HCT116 (cell line): ENCODE data around the gene BCKDK. TPM values are rescaled to one million over a fixed set of nuclear protein-coding genes. Genes with fewer than 3 reads are reported as not detected.

Source experiments
- ATAC-seq: fragments of 200-7000 bp; cut with Tn5 transposase; 2 replicates; pipeline ENCODE4 v1.9.1; 2020; ENCODE audit warnings: mild to moderate bottlenecking, moderate library complexity
- BruUV-seq: library from RNA; stranded (reverse); fragments of 400-500 nt; replicated peaks from 2 replicates; lab custom pipeline; 2021; lab: Mats Ljungman, UMichigan
- CTCF ChIA-PET: fragments of 300-600 bp; sonication (Branson Sonifier 250); formaldehyde crosslinking; loops from one replicate; lab custom pipeline; 2021; ENCODE audit warnings: antibody characterized with exemption; lab: Charles Lee
- POLR2A ChIA-PET: fragments of 300-600, 350-600 bp; sonication (Branson Sonifier 250); formaldehyde crosslinking; loops from one replicate; lab custom pipeline; 2021; ENCODE audit warnings: antibody characterized with exemption; lab: Charles Lee
- RAD21 ChIA-PET, 2 experiments: fragments of 300-600 bp; sonication (Branson Sonifier 250); formaldehyde crosslinking; loops; one replicate each; lab custom pipeline; 2023; ENCODE audit warnings: low total read pairs in 2 of 2; ENCODE audit not compliant: uncharacterized antibody in 2 of 2, unreplicated experiment in 2 of 2, low non-redundant PET in 1 of 2; lab: Charles Lee
- DNase-seq: peaks from one replicate; pipeline ENCODE4 v3.0.0-alpha.2; 2010; ENCODE audit warnings: low read depth, low spot score
- H2AFZ ChIP-seq: fragments of 200-600 bp; shearing (Covaris generic), sonication (generic); 2 replicates; pipeline ENCODE4 v1.6.1; 2017; ENCODE audit warnings: low read depth, mixed run types, mixed read lengths, antibody characterized with exemption, low read length; ENCODE audit not compliant: poor library complexity, severe bottlenecking
- H3K27ac ChIP-seq: 2 replicates; pipeline ENCODE4 v1.5.1; 2012; ENCODE audit warnings: low read depth, low read length
- H3K27me3 ChIP-seq: fragments of 200-600 bp; sonication (generic); 2 replicates; pipeline ENCODE4 v1.6.1; 2016; ENCODE audit warnings: mixed run types, low read length, mixed read lengths; ENCODE audit not compliant: insufficient read depth
- H3K36me3 ChIP-seq, 2 experiments: fragments of 200-500 bp in 1 of 2; fragments of 200-600 bp in 1 of 2; sonication (Bioruptor generic) in 1 of 2; sonication (generic) in 1 of 2; 2 replicates each; pipeline versions ENCODE4 v1.5.1 to v1.6.1; 2014 to 2016; ENCODE audit warnings: low read length in 2 of 2, inconsistent platforms in 1 of 2, mixed read lengths in 1 of 2, mixed run types in 1 of 2; ENCODE audit not compliant: insufficient read depth in 2 of 2, control insufficient read depth in 1 of 2
- H3K4me1 ChIP-seq, 2 experiments: fragments of 200-600 bp in 1 of 2; sonication (generic) in 1 of 2; 2 replicates each; pipeline versions ENCODE4 v1.5.1 to v1.6.1; 2012 to 2017; ENCODE audit warnings: low read length in 2 of 2, inconsistent platforms in 1 of 2, mild to moderate bottlenecking in 1 of 2, mixed read lengths in 1 of 2, mixed run types in 1 of 2, moderate library complexity in 1 of 2; ENCODE audit not compliant: insufficient read depth in 2 of 2, control insufficient read depth in 1 of 2
- H3K4me2 ChIP-seq: fragments of 200-600 bp; sonication (generic); 2 replicates; pipeline ENCODE4 v1.6.1; 2017; ENCODE audit warnings: mixed run types, low read length, mixed read lengths
- H3K4me3 ChIP-seq, 2 experiments: fragments of 200-600 bp in 1 of 2; sonication (generic) in 1 of 2; replicated peaks in 1 of 2; 2 replicates each; pipeline ENCODE4 v1.5.1; 2011 to 2016; ENCODE audit warnings: low read length in 2 of 2, control low read depth in 1 of 2, low read depth in 1 of 2, mild to moderate bottlenecking in 1 of 2, mixed read lengths in 1 of 2, mixed run types in 1 of 2
- H3K79me2 ChIP-seq: fragments of 200-600 bp; sonication (generic); 2 replicates; pipeline ENCODE4 v1.6.1; 2017; ENCODE audit warnings: mild to moderate bottlenecking, mixed run types, low read length, moderate library complexity, mixed read lengths; ENCODE audit not compliant: insufficient read depth
- H3K9ac ChIP-seq: fragments of 200-600 bp; sonication (generic); 2 replicates; pipeline ENCODE4 v1.6.1; 2016; ENCODE audit warnings: low read length, mixed read lengths
- H3K9me2 ChIP-seq: fragments of 200-600 bp; sonication (generic), shearing (Covaris generic); 2 replicates; pipeline ENCODE4 v1.6.1; 2017; ENCODE audit warnings: mixed run types, mild to moderate bottlenecking, moderate library complexity; ENCODE audit not compliant: insufficient read depth
- H3K9me3 ChIP-seq, 2 experiments: fragments of 200-500 bp in 1 of 2; fragments of 200-600 bp in 1 of 2; sonication (Bioruptor generic) in 1 of 2; sonication (generic) in 1 of 2; 2 replicates each; pipeline ENCODE4 v1.6.1; 2014 to 2017; ENCODE audit warnings: low read length in 2 of 2, mixed read lengths in 2 of 2, inconsistent platforms in 1 of 2, low read depth in 1 of 2, mild to moderate bottlenecking in 1 of 2, mixed run types in 1 of 2, moderate library complexity in 1 of 2; ENCODE audit not compliant: control insufficient read depth in 1 of 2, insufficient read depth in 1 of 2
- H4K20me1 ChIP-seq: fragments of 200-600 bp; sonication (generic), shearing (Covaris generic); 2 replicates; pipeline ENCODE4 v1.6.1; 2017; ENCODE audit warnings: mixed run types, mild to moderate bottlenecking, moderate library complexity; ENCODE audit not compliant: insufficient read depth
- ATF3 ChIP-seq: IDR thresholded peaks from 2 replicates; pipeline ENCODE4 v1.6.1; 2012
- CBX3 ChIP-seq: IDR thresholded peaks from 2 replicates; pipeline ENCODE4 v1.6.1; 2012; ENCODE audit warnings: low read depth
- CEBPB ChIP-seq: IDR thresholded peaks from 2 replicates; pipeline ENCODE4 v1.6.1; 2012; ENCODE audit warnings: low read depth
- EGR1 ChIP-seq: IDR thresholded peaks from 2 replicates; pipeline ENCODE4 v1.6.1; 2012; ENCODE audit warnings: low read depth
- ELF1 ChIP-seq: IDR thresholded peaks from 2 replicates; pipeline ENCODE4 v1.6.1; 2012; ENCODE audit warnings: low read depth, borderline replicate concordance
- EZH2 ChIP-seq: fragments of 200-600 bp; sonication (generic); IDR thresholded peaks from 2 replicates; pipeline ENCODE4 v1.6.1; 2017; ENCODE audit warnings: antibody characterized with exemption, mixed run types
- EZH2phosphoT487 ChIP-seq: fragments of 200-600 bp; IDR thresholded peaks from 2 replicates; pipeline ENCODE4 v1.6.1; 2018; ENCODE audit warnings: antibody characterized with exemption, borderline replicate concordance
- FOSL1 ChIP-seq: IDR thresholded peaks from 2 replicates; pipeline ENCODE4 v1.6.1; 2012; ENCODE audit warnings: low read depth
- JUND ChIP-seq: IDR thresholded peaks from 2 replicates; pipeline ENCODE4 v1.6.1; 2012
- MAX ChIP-seq: IDR thresholded peaks from 2 replicates; pipeline ENCODE4 v1.6.1; 2012
- POLR2A ChIP-seq: IDR thresholded peaks from 2 replicates; pipeline ENCODE4 v1.7.0; 2011; ENCODE audit warnings: borderline replicate concordance; ENCODE audit not compliant: insufficient read depth, insufficient read length; ENCODE audit errors: extremely low read depth
- POLR2AphosphoS5 ChIP-seq: IDR thresholded peaks from 2 replicates; pipeline ENCODE4 v1.6.1; 2011; ENCODE audit warnings: mild to moderate bottlenecking, low read depth, low read length, moderate library complexity
- SP1 ChIP-seq: IDR thresholded peaks from 2 replicates; pipeline ENCODE4 v1.6.1; 2012; ENCODE audit warnings: low read depth
- SRF ChIP-seq: IDR thresholded peaks from 2 replicates; pipeline ENCODE4 v1.6.1; 2012; ENCODE audit warnings: low read depth
- TCF7L2 ChIP-seq: IDR thresholded peaks from 2 replicates; pipeline ENCODE4 v1.7.0; 2011; ENCODE audit warnings: borderline replicate concordance, inconsistent platforms; ENCODE audit not compliant: insufficient read depth, insufficient read length; ENCODE audit errors: extremely low read depth
- YY1 ChIP-seq: IDR thresholded peaks from 2 replicates; pipeline ENCODE4 v1.6.1; 2011; ENCODE audit warnings: low read length, low read depth, moderate library complexity, mild to moderate bottlenecking; ENCODE audit not compliant: insufficient replicate concordance; ENCODE audit errors: extremely low read depth
- ZBTB33 ChIP-seq: IDR thresholded peaks from 2 replicates; pipeline ENCODE4 v1.6.1; 2011; ENCODE audit warnings: mild to moderate bottlenecking, low read length, moderate library complexity; ENCODE audit not compliant: insufficient replicate concordance; ENCODE audit errors: extremely low read depth
- ZFX ChIP-seq: fragments of 450-650 bp; IDR thresholded peaks from 2 replicates; pipeline ENCODE4 v1.6.1; 2017
- intact Hi-C: fragments of 100-400 bp; cut with micrococcal nuclease; formaldehyde crosslinking; loops from 2 replicates; pipeline ENCODE4 v1.10.0; 2022
- total RNA-seq: library from RNA; stranded (reverse); gene quantifications from one replicate; pipeline ENCODE4 v1.2.1, GENCODE V29; 2021; ENCODE audit not compliant: unreplicated experiment

BCKDK gene
- total RNA-seq, 1 experiment from 2014 or later = 60.7 TPM

- H3K9ac ChIP-seq = no peak overlapping the region
- ChIA-PET POLR2A (interaction anchor here (0.7 kb wide), 1 partner anchor 32 kb away, joined by 3 read pairs; the partner anchor contains the start of gene KAT8), RAD21 (no interaction called here), CTCF (no interaction called here)
- H2AFZ ChIP-seq = no peak overlapping the region
- BruUV-seq = no TSS peak
- no peak for DNase-seq
- H3K79me2 ChIP-seq = no peaks in the 10 kb centered on the region
- H3K4me2 ChIP-seq = no peak overlapping the region
- no peaks in the 10 kb centered on the region for H3K9me2 ChIP-seq
- H3K4me3 ChIP-seq = no peak overlapping the region
- no peaks in the 10 kb centered on the region for H4K20me1 ChIP-seq
- H3K9me3 ChIP-seq = no peaks in the 10 kb centered on the region
- H3K36me3 ChIP-seq = no peaks in the 10 kb centered on the region
- no peak for ATAC-seq
- H3K27ac ChIP-seq = no peak overlapping the region
- H3K27me3 ChIP-seq = no peaks in the 10 kb centered on the region
- intact Hi-C loops = no loop called here
- H3K4me1 ChIP-seq = peaks cover 14 to 29% of the 10 kb centered on the region in 2 experiments; a peak in 3 of 4 replicates
- TF ChIP-seq SRF = no peak
- TF ChIP-seq POLR2A = no peak
- no peak for TF ChIP-seq EZH2phosphoT487
- no peak for TF ChIP-seq POLR2AphosphoS5
- TF ChIP-seq EGR1 = no peak
- no peak for TF ChIP-seq FOSL1
- no peak for TF ChIP-seq ZBTB33
- TF ChIP-seq SP1 = no peak
- TF ChIP-seq MAX = no peak
- TF ChIP-seq ELF1 = no peak
- TF ChIP-seq CBX3 = no peak
- TF ChIP-seq JUND = no peak
- TF ChIP-seq TCF7L2 = no peak
- no peak for TF ChIP-seq CEBPB
- no peak for TF ChIP-seq YY1
- no peak for TF ChIP-seq ATF3
- TF ChIP-seq ZFX = no peak
- no peak for TF ChIP-seq EZH2
Observed at GRCh38 chr16:31149332-31149731, 41.1 kb downstream of the BCKDK start.
